CMK (cell line): ENCODE data around the gene EIF4EBP2.

Experiments used
- DNase-seq: peaks from one replicate; pipeline ENCODE4 v3.0.0-alpha.2; 2010; ENCODE audit warnings: low read depth

Gene EIF4EBP2

GRCh38 chr10:70404036-70404786, at the start of gene EIF4EBP2:
Gene EIF4EBP2, plus strand, starts transcription at chr10:70404145. Its CDS starts 257 bp downstream, at chr10:70404402.
- peak; percentile 83 for DNase-seq

DNA sequence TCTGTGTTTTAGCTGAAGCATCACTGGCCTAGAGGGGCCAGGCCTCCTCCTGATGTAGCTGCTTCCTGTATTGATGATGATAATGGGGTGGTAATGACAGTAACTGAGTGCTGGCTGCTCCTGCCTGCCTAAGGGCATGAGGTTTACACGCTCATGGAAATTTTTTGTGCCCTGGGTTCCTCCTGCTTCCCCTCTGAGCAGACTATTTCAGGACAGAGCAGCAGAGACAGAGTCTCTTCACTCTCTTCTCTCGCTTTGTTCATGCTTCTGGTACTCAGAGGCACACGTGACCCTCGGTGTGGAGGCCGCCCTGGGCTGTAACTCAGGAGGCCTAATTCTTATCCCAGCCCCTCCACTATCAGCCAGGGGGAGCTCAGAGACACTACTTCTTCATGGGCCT, 49.4 kb upstream of the EIF4EBP2 start:
- no peak for DNase-seq

GRCh38 chr10:70355051-70356021, 48.6 kb upstream of the EIF4EBP2 start:
- DNase-seq: no peak

DNA sequence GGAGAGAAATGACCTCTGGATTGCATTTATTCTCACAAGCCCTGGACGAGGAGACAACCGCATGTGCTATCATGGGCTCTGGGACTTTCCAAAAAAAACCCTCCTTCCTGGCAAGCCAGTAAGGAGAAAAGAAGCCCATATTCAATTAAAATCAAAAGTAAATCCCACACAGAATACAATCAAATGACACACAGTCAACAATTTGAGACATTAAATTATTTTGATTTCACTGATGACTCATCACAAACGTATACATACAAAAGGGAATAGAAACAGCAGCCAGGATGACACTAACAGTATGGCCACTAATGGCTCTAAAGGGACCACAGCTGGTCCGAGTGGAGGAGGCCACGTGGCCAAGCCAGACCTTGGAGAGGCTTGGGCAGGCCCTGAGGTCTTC, 46.4 kb upstream of the EIF4EBP2 start:
- no peak for DNase-seq

DNA sequence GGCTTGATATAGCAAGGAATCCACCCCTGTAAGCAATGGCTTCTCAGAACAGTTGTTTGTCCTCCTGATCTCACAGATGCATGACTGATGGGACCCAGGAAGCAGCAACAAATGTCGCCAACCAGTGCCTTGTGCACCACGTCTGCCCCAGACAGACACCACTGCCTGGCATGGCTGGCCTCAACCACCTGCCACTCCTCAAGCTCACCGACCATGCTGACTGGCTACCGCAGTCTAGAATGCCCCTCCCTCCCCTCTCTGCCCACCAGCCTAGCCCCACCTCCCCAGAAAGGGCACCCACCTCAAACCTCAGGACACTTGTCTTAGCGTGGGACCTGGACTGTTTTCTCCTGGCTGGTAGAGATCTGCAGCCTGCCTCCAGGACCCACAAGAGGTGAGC, 45.5 kb upstream of the EIF4EBP2 start:
- DNase-seq: no peak

GRCh38 chr10:70359017-70359550, 44.9 kb upstream of the EIF4EBP2 start:
- DNase-seq: no peak

DNA sequence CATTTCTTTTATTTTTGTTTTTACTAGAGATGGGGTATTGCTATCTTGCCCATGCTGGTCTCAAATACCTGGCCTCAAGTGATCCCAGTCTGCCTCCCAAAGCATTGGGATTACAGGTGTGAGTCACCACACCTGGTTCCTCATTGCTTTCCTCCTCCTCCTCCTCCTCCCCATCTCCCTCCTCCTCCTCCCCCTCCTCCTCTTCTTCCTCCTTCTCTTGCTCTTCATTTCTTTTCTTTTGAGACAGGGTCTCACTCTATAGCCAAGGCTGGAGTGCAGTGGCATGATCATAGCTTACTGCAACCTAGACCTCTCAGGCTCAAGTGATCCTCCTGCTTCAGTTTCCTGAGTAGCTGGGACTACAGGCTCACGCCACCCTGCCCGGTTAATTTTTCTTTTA, 43.7 kb upstream of the EIF4EBP2 start:
- no peak for DNase-seq

- DNase-seq: no peak
These were observed 41.6 kb upstream of the EIF4EBP2 start for GRCh38 chr10:70362328-70362727.

- no peak for DNase-seq
These were observed 40.7 kb upstream of the EIF4EBP2 start for GRCh38 chr10:70363292-70363691.

GRCh38 chr10:70363971-70364771, 39.8 kb upstream of the EIF4EBP2 start:
- peak; percentile 62 for DNase-seq

- DNase-seq: no peak
These were observed 39.2 kb upstream of the EIF4EBP2 start for GRCh38 chr10:70364772-70365091.

DNA sequence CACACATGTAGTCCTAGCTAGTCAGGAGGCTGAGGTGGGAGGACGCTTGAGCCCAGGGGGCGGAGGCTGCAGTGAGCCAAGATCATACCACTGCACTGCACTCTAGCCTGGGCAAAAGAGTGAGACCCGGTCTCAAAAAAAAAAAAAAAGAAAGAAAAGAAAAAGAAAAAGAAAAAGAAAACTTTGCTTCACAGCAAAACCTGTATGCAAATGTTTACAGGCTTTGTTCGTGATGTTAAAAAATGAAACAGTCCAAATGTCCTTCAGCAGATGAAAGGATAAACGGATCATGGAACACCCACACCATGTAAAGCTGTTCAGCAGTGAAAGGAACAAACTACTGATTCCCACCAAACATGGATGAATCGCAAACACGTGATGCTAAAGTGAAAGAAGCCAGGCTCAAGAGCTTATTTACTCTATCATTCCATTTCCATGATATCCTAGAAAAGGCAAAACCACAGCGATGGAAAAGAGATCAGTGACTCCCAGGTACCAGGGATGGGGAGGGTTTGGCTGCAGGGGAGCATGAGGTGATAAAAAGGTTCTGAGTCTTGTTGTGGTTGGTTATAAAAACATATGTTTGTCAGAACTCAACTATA, 36.6 kb upstream of the EIF4EBP2 start:
- no peak for DNase-seq

DNA sequence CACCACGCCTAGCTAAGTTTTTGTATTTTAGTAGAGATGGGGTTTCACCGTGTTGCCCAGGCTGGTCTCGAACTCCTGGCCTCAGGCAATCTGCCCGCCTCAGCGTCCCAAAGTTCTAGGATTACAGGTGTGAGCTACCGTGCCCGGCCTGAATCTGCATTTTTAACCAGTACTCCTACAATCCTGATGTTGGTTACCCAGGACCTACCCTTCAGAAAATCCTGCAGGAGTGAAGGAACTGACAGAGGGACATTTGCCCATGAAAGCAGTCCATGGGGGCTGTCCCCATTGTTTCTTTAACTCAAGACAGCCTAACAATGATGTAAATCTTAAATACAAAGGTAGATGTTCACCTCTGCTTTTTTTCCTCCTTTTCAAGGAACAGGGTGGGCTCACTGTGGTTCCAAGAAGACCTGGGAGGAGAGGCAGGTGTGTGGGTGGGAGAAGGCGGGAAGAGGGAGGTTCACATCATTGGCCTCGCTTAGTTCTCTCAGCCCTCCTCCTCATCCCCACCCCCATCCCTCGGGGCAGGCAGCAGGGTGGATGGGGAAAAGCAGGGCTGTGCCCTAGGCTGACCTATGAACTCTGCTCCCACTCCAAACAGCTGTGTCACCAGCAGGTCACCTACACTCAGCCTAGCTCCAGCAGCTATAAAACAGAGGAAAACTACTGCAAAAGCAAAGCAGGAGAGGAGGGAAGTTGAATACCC, 35.0 kb upstream of the EIF4EBP2 start:
- DNase-seq: no peak

DNA sequence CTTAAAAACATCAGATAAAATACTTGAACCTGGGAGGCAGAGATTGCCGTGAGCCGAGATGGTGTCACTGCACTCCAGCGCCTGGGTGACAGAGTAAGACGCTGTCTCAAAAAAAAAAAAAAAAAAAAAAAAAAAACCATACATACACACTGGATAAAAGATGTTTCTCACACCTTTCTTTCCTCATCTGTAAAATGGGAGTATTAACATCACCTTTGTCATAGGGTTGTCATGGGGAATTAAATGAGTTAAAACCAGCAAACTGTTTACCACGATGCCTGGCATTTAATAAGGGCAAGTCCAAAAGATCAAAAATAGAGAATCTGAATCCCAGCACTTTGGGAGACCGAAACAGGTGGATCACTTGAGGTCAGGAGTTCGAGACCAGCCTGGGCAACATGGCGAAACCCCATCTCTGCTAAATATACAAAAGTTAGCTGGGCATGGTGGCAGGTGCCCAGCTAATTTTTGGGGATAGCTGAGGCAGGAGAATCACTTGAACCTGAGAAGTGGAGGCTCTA, 34.4 kb upstream of the EIF4EBP2 start:
- no peak for DNase-seq

GRCh38 chr10:70370766-70371165, 33.2 kb upstream of the EIF4EBP2 start:
- no peak for DNase-seq

GRCh38 chr10:70371846-70372245, 32.1 kb upstream of the EIF4EBP2 start:
- DNase-seq: no peak

GRCh38 chr10:70374775-70375614, 28.9 kb upstream of the EIF4EBP2 start:
- DNase-seq: no peak

- no peak for DNase-seq
These were observed 27.2 kb upstream of the EIF4EBP2 start for GRCh38 chr10:70376436-70377378.

DNA sequence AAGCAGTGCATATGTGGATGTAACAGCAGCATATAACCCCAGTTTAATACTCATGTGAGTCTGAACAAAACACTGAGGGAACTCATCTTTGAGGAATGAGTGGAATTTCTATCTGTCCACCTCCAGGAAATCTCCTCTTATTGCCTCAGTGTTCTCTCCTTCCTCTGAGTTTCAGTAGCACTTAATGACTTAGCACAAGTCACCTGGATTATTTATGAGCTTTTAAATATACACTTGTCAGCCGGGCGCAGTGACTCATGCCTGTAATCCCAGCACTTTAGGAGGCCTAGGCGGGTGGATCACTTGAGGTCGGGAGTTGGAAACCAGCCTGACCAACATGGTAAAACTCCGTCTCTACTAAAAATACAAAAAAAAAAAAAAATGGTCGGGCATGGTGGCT, 25.8 kb upstream of the EIF4EBP2 start:
- no peak for DNase-seq
